Gastroesophageal sphincter (tissue), 4 donors: ENCODE measurements around the gene MAGEC3. TPM values are rescaled to one million over a fixed set of nuclear protein-coding genes. Genes with fewer than 3 reads are reported as not detected.

ENCODE experiments used
- ATAC-seq: fragments of 150-250 bp; one replicate; pipeline ENCODE4 v1.9.1; 2016; ENCODE audit warnings: mild to moderate bottlenecking, moderate library complexity
- H3K27ac ChIP-seq, 4 donors: fragments of 200-600 bp; sonication (generic) in 3 of 4; 1 replicate in 3 of 4; 2 replicates in 1 of 4; pipeline ENCODE4 v1.5.1; 2016 to 2019
- H3K27me3 ChIP-seq: fragments of 200-600 bp; sonication (generic); one replicate; pipeline ENCODE4 v1.5.1; 2019
- H3K36me3 ChIP-seq, 2 donors: fragments of 200-600 bp; sonication (generic); one replicate each; pipeline ENCODE4 v1.5.1; 2019; ENCODE audit warnings: control low read depth in 1 of 2
- H3K4me1 ChIP-seq, 3 donors: fragments of 200-600 bp; sonication (generic); 1 replicate in 2 of 3; 2 replicates in 1 of 3; pipeline ENCODE4 v1.5.1; 2016 to 2019; ENCODE audit warnings: control low read depth in 2 of 3
- H3K4me3 ChIP-seq, 2 donors: fragments of 200-600 bp; sonication (generic); one replicate each; pipeline ENCODE4 v1.5.1; 2019; ENCODE audit warnings: mild to moderate bottlenecking in 1 of 2, moderate library complexity in 1 of 2
- H3K9me3 ChIP-seq, 3 donors: fragments of 200-600 bp; sonication (generic); one replicate each; pipeline ENCODE4 v1.5.1; 2017 to 2019; ENCODE audit warnings: control low read depth in 2 of 3
- CTCF ChIP-seq, 4 experiments: fragments of 200-600 bp in 2 of 4; fragments of 450-650 bp in 2 of 4; sonication (generic) in 1 of 4; IDR thresholded peaks; one replicate each; pipeline ENCODE4 v1.5.1; 2017 to 2019; ENCODE audit warnings: antibody characterized with exemption in 4 of 4, mild to moderate bottlenecking in 2 of 4, moderate library complexity in 2 of 4
- EP300 ChIP-seq: sonication (generic); formaldehyde crosslinking; IDR thresholded peaks from one replicate; pipeline ENCODE4 v1.6.1; 2017; ENCODE audit warnings: antibody characterized with exemption, mild to moderate bottlenecking
- POLR2A ChIP-seq, 2 donors: fragments of 450-650 bp; IDR thresholded peaks; one replicate each; pipeline ENCODE4 v1.6.1; 2017; ENCODE audit warnings: antibody characterized with exemption in 2 of 2, mild to moderate bottlenecking in 2 of 2, moderate library complexity in 1 of 2
- POLR2AphosphoS5 ChIP-seq: sonication (generic); formaldehyde crosslinking; IDR thresholded peaks from one replicate; pipeline ENCODE4 v1.6.1; 2017; ENCODE audit warnings: antibody characterized with exemption
- WGBS, 2 donors: methylation state at CpG; one replicate each; pipeline ENCODE4 v1.1.5; 2018; ENCODE audit warnings: low coverage in 1 of 2; 5-methylcytosine and 5-hydroxymethylcytosine counted together
- total RNA-seq, 4 donors: library from RNA; depleted of rRNA; stranded (reverse); fragments of >200 nt; gene quantifications; one replicate each; pipeline ENCODE4 v1.1.0, GENCODE V29; 2016

Gene MAGEC3
- total RNA-seq, 4 donors from 2014 or later = not detected

- Histone ChIP-seq H3K27ac (no peak overlapping the region), H3K9me3 (no peaks in the 10 kb centered on the region), H3K4me3 (no peak overlapping the region), H3K36me3 (no peaks in the 10 kb centered on the region), H3K27me3 (no peaks in the 10 kb centered on the region), H3K4me1 (no peaks in the 10 kb centered on the region)
- no peak for ATAC-seq
- TF ChIP-seq CTCF (IDR thresholded peaks at IDR 0.05) = no peak
- no peak for TF ChIP-seq POLR2AphosphoS5
- no peak for TF ChIP-seq POLR2A (IDR thresholded peaks at IDR 0.05)
- 60 to 71% methylated on average over 2 to 3 of the region's 3 CpGs for WGBS, 2 donors
These were observed 79.7 kb downstream of the MAGEC3 start for GRCh38 chrX:141917801-141918200.

- 49 to 50% methylated on average over 2 of the region's 2 CpGs for WGBS, 2 donors
- no peaks in the 10 kb centered on the region for H3K4me1 ChIP-seq
- H3K4me3 ChIP-seq = no peak overlapping the region
- TF ChIP-seq EP300 (no peak), CTCF (IDR thresholded peaks at IDR 0.05) (no peak), POLR2AphosphoS5 (no peak)
- ATAC-seq = no peak
- H3K36me3 ChIP-seq = no peaks in the 10 kb centered on the region
- H3K9me3 ChIP-seq = no peaks in the 10 kb centered on the region
- H3K27ac ChIP-seq = no peak overlapping the region
- no peaks in the 10 kb centered on the region for H3K27me3 ChIP-seq
These were observed 86.2 kb downstream of the MAGEC3 start for GRCh38 chrX:141924293-141924692.

- H3K27ac ChIP-seq = no peak overlapping the region
- no peaks in the 10 kb centered on the region for H3K9me3 ChIP-seq
- ATAC-seq = no peak
- no peak for TF ChIP-seq EP300
- TF ChIP-seq CTCF (IDR thresholded peaks at IDR 0.05) = no peak
- H3K27me3 ChIP-seq = no peaks in the 10 kb centered on the region
- H3K4me3 ChIP-seq = no peak overlapping the region
- no peaks in the 10 kb centered on the region for H3K36me3 ChIP-seq
- 37 to 43% methylated on average over 2 to 3 of the region's 3 CpGs for WGBS, 2 donors
- H3K4me1 ChIP-seq = no peaks in the 10 kb centered on the region
These were observed 90.3 kb downstream of the MAGEC3 start for GRCh38 chrX:141928432-141928831.

GRCh38 chrX:141934059-141934641 is 96.0 kb downstream of the MAGEC3 start:
- ATAC-seq = no peak
- H3K4me1 ChIP-seq = no peaks in the 10 kb centered on the region
- H3K27ac ChIP-seq = no peak overlapping the region
- H3K4me3 ChIP-seq = no peak overlapping the region
- no peaks in the 10 kb centered on the region for H3K27me3 ChIP-seq
- TF ChIP-seq POLR2AphosphoS5 (no peak), POLR2A (IDR thresholded peaks at IDR 0.05) (no peak), CTCF (IDR thresholded peaks at IDR 0.05) (no peak), EP300 (no peak)
- no peaks in the 10 kb centered on the region for H3K36me3 ChIP-seq
- H3K9me3 ChIP-seq = no peaks in the 10 kb centered on the region
- WGBS, 2 donors = 43 to 78% methylated on average over 1 to 2 of the region's 2 CpGs

GRCh38 chrX:141935645-141936044 is 97.5 kb downstream of the MAGEC3 start:
- WGBS, 2 donors = 83 to 90% methylated on average over 2 of the region's 2 CpGs
- TF ChIP-seq POLR2AphosphoS5 (no peak), CTCF (IDR thresholded peaks at IDR 0.05) (no peak), POLR2A (IDR thresholded peaks at IDR 0.05) (no peak), EP300 (no peak)
- no peak for ATAC-seq
- Histone ChIP-seq H3K4me1 (no peaks in the 10 kb centered on the region), H3K4me3 (no peak overlapping the region), H3K27me3 (no peaks in the 10 kb centered on the region), H3K27ac (no peak overlapping the region), H3K9me3 (no peaks in the 10 kb centered on the region), H3K36me3 (no peaks in the 10 kb centered on the region)
